NCI-H226 (cell line): Measurements from ENCODE around the gene SOX11.

Experiments used
- DNase-seq: peaks from one replicate; pipeline ENCODE4 v3.0.0-alpha.2; 2015

SOX11 gene

GRCh38 chr2:5692561-5693286 lies 540 bp downstream of the SOX11 start:
- DNase-seq, result no peak

DNA sequence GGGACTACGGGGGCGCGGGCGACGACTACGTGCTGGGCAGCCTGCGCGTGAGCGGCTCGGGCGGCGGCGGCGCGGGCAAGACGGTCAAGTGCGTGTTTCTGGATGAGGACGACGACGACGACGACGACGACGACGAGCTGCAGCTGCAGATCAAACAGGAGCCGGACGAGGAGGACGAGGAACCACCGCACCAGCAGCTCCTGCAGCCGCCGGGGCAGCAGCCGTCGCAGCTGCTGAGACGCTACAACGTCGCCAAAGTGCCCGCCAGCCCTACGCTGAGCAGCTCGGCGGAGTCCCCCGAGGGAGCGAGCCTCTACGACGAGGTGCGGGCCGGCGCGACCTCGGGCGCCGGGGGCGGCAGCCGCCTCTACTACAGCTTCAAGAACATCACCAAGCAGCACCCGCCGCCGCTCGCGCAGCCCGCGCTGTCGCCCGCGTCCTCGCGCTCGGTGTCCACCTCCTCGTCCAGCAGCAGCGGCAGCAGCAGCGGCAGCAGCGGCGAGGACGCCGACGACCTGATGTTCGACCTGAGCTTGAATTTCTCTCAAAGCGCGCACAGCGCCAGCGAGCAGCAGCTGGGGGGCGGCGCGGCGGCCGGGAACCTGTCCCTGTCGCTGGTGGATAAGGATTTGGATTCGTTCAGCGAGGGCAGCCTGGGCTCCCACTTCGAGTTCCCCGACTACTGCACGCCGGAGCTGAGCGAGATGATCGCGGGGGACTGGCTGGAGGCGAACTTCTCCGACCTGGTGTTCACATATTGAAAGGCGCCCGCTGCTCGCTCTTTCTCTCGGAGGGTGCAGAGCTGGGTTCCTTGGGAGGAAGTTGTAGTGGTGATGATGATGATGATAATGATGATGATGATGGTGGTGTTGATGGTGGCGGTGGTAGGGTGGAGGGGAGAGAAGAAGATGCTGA lies 1.4 kb downstream of the SOX11 start:
- no peak for DNase-seq

GRCh38 chr2:5694306-5694705 lies 2.1 kb downstream of the SOX11 start:
- no peak for DNase-seq

DNA sequence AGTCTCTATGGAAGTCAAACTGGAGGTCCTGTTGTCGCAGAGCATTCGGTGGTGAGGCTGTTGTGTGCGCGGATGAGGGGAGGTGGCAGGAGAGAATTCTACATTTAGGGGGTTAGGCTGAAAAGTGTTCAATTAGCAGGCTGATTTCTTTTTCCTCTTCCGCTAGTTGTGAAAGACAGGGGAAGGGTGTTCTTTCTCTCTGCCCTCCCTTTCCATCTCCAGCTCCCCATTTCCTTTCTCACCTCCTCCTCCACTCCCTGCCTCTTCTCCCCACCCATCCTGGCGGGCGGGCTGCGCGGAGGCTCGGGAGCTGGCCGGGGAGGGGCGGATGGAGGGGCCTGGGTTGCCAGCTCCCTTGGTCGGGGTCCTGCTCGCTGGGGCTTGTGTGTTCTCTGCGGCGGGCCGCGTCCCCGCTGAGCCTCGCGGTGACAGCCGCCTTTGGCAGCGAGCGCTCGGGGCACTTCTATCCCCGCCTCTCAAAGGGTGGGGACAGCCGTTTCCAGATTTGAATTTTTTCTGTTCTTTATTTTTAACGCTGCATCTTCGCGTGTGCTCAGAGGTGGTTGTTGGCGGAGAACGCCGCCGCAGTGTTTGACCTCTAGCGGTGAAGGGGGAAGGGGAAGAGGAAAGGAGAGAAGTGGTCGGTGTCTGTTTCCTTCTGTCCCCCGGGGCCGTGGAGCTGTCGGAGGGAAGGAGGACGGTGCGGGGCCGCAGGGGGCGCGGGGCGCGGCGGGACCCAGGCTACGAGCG lies 3.6 kb downstream of the SOX11 start:
- no peak for DNase-seq

GRCh38 chr2:5696404-5696944 lies 4.3 kb downstream of the SOX11 start:
- DNase-seq, result no peak

- no peak for DNase-seq
Observed at GRCh38 chr2:5696945-5697521, 4.8 kb downstream of the SOX11 start.

DNA sequence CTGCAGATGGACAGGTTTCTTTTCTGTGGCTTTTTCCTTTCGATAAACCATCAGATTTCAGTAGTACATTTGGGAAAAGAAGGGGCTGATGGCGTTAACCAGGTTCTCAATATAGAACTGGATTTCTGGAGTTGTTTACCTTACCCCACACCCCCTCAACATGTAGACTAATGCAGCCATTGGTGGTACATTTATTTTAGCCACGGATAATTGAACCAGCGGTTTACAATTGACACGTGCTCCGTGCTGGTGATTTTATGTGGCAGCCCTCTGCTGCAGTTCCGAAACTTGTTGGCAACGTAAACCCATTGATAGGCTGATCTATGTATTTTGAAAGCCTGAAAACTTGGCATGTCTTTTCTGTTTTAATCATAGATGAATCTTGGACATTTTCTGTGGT lies 5.4 kb downstream of the SOX11 start:
- no peak for DNase-seq

DNA sequence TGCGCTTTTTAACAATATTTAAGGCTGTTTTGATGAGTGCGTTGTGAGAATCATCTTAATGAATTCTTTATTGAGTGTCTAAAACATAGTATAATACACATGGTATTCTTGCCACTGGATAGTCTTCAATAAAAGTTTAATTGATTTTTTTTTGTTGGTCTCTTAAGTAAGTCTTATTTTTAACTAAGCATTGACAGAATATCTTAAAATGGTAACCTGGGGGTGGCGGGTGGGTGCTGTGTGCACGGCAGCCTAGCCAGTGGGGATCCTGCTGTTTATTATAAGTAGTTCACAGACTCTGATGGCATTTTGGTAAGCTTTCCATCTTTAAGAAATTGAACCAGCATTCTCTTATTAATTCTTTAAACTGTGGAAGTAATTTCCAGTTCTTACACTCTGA lies 6.0 kb downstream of the SOX11 start:
- no peak for DNase-seq

GRCh38 chr2:5699963-5700362 lies 7.8 kb downstream of the SOX11 start:
- DNase-seq, result no peak

DNA sequence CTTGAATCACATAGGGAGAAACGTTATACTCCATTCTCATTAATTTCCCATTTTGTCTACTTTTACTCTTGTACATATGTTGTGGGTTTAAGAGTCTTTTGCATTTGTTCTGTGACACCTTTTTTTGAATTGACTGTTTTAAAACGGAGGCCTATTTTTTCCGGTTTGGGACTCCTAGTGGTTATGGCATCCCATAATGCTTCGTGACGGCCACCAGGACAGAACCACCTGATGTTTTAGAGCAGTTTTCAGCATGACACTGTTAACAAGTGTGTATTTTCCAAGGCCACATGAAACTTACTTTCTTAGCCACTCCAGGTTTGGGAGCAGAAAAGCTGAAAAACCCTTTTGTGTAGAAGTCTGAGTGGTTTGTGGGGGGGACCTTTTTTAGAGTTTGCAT lies 8.4 kb downstream of the SOX11 start:
- DNase-seq, result no peak

DNA sequence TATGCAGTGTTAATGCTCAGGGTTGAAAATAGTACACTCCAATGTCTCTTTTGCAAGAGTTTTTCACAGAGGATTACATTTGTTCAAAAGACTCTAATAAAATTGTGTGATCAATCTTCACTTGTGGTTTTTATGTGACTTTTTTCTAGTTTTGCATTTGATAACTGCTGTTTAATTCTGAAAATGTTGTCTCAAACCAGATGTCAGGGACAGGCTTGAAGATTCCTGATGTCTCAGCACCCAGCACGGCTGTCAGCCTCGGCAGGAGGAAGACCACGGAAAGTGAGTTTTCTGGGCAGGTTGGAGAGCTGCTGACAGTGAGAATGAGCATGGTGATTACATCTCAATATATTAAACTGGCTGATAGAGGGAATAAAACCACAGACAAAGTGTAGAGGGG lies 9.1 kb downstream of the SOX11 start:
- DNase-seq, result no peak

- no peak for DNase-seq
Observed at GRCh38 chr2:5703166-5703565, 11.0 kb downstream of the SOX11 start.

- no peak for DNase-seq
Observed at GRCh38 chr2:5705490-5705889, 13.3 kb downstream of the SOX11 start.

- DNase-seq, result no peak
Observed at GRCh38 chr2:5706717-5707455, 14.7 kb downstream of the SOX11 start.

GRCh38 chr2:5710615-5711014 lies 18.4 kb downstream of the SOX11 start:
- no peak for DNase-seq

DNA sequence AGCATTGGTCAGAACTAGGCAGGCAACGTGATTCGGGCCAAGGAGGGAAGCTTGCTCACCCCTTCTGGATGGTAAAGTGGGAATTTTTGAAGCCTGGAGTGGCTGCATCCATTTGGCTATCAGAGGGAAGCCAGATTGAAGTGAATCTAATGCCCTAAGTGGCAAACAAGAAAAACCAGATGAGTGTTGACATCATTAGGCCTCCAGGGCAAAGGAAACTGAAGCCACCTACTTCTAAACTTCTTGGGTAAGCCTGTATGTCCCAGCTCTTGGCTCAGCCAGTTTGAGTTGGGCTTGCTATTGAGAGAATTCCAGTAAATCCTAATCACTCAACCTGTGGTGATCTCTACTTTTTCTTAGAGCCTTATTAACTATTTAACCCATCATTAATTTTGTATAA lies 20.9 kb downstream of the SOX11 start:
- DNase-seq, result no peak

GRCh38 chr2:5719629-5720334 lies 27.6 kb downstream of the SOX11 start:
- DNase-seq, result no peak

- DNase-seq, result no peak
Observed at GRCh38 chr2:5720426-5720825, 28.2 kb downstream of the SOX11 start.

DNA sequence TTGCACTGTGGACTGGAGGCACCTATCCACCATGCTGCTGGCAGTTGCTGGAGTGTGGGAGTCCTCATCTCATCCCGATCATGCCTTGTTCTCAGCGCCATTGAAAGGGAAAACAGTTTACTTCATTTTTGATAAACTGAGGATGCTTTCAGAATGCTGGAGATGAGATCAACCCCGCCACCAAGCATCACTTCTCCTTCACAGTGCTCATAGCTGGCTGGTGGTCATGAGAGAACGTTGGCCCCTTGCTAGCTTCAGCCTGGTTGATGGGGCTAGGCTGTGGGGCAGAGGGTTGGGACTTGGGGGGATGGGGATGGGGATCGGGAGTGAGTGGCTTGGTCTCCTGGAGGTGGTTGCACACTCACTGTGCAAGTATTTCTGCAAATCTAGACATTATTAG lies 30.1 kb downstream of the SOX11 start:
- DNase-seq, result no peak

- no peak for DNase-seq
Observed at GRCh38 chr2:5723791-5724735, 31.9 kb downstream of the SOX11 start.
